B cell (primary cell): ENCODE results near the gene ATP8A2.

Source experiments
- CTCF ChIP-seq: fragments of 200-600 bp; IDR thresholded peaks from one replicate; pipeline ENCODE4 v1.8.0; 2022; ENCODE audit warnings: antibody characterized with exemption, mild to moderate bottlenecking
- EZH2 ChIP-seq: IDR thresholded peaks from 2 replicates; pipeline ENCODE4 v1.6.1; 2012; ENCODE audit warnings: borderline replicate concordance, low read depth, mild to moderate bottlenecking, moderate library complexity, low read length; ENCODE audit not compliant: insufficient read depth, poor library complexity, severe bottlenecking

- TF ChIP-seq EZH2 (no peak), CTCF (no peak)
These were observed 260.6 kb downstream of the ATP8A2 start for GRCh38 chr13:25632166-25632888.
